WERI-Rb-1 (cell line): Measurements from ENCODE around the gene C3orf22.

Experiments
- DNase-seq: peaks from one replicate; pipeline ENCODE4 v3.0.0-alpha.2; 2020
- H3K27ac ChIP-seq: fragments of 250-450 bp; sonication (Bioruptor Pico); 2 replicates; pipeline ENCODE4 v1.5.1; 2020; ENCODE audit warnings: mild to moderate bottlenecking, moderate library complexity
- H3K27me3 ChIP-seq: fragments of 250-450 bp; sonication (Bioruptor Pico); 2 replicates; pipeline ENCODE4 v1.5.1; 2021; ENCODE audit warnings: mild to moderate bottlenecking, low read depth, moderate library complexity; ENCODE audit not compliant: insufficient read depth, severe bottlenecking
- H3K36me3 ChIP-seq: fragments of 250-450 bp; sonication (Bioruptor Pico); 2 replicates; pipeline ENCODE4 v1.5.1; 2020; ENCODE audit warnings: mild to moderate bottlenecking, moderate library complexity
- H3K4me3 ChIP-seq: 2 replicates; pipeline ENCODE4 v1.5.1; 2011; ENCODE audit warnings: low read depth, mild to moderate bottlenecking, control low read depth, low read length
- H3K9me3 ChIP-seq: fragments of 250-450 bp; sonication (Bioruptor Pico); 2 replicates; pipeline ENCODE4 v1.5.1; 2021; ENCODE audit warnings: mild to moderate bottlenecking, moderate library complexity; ENCODE audit not compliant: severe bottlenecking
- TF ChIP-seq, protein P1 (sequence below): IDR thresholded peaks from 2 replicates; pipeline ENCODE4 v1.5.1; 2011; ENCODE audit warnings: low read depth, mild to moderate bottlenecking, control low read depth, inconsistent platforms, low read length

The C3orf22 gene

DNA sequence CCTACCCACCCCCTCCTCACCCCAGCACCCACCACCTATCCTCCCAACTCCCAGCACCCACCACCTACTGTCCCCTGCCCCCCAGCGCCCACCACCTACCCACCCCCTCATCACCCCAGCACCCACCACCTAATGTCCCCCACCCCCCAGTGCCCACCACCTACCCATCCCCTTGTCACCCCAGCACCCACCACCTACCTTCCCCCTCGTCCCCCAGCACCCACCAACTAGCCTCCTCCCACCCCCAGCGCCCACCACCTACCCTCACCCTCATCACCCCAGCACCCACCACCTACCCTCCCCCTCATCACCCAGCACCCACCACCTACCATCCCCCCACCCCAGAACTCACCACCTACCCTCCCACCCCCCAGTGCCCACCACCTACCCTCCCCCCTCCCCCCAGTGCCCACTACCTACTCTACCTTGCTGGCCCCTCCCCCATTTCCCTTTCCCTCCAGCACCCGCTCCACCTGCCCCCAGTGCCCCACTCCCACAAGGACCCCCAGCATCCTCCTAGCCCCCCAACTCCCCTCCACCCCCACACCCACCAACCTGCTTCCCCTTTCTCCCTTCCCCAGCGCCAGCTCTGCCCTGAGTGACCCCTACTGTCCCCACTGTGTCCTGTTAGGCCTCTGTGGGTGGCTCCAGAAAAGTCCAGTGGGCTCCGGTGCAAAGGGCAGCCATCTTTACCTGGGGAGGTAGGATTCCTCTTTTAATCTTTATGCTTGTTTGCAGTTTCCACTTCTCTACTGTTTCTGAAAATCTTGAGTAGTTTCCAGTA, 42.4 kb downstream of the C3orf22 start:
- TF ChIP-seq, protein P1, sequence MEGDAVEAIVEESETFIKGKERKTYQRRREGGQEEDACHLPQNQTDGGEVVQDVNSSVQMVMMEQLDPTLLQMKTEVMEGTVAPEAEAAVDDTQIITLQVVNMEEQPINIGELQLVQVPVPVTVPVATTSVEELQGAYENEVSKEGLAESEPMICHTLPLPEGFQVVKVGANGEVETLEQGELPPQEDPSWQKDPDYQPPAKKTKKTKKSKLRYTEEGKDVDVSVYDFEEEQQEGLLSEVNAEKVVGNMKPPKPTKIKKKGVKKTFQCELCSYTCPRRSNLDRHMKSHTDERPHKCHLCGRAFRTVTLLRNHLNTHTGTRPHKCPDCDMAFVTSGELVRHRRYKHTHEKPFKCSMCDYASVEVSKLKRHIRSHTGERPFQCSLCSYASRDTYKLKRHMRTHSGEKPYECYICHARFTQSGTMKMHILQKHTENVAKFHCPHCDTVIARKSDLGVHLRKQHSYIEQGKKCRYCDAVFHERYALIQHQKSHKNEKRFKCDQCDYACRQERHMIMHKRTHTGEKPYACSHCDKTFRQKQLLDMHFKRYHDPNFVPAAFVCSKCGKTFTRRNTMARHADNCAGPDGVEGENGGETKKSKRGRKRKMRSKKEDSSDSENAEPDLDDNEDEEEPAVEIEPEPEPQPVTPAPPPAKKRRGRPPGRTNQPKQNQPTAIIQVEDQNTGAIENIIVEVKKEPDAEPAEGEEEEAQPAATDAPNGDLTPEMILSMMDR, result no peak
- no peak overlapping the region for H3K4me3 ChIP-seq
- no peak for DNase-seq

GRCh38 chr3:126515066-126515706, 43.5 kb downstream of the C3orf22 start:
- DNase-seq, result no peak
- Histone ChIP-seq H3K4me3 (no peak overlapping the region), H3K36me3 (no peaks in the 10 kb centered on the region), H3K27ac (no peak overlapping the region), H3K27me3 (no peaks in the 10 kb centered on the region), H3K9me3 (no peaks in the 10 kb centered on the region)
- TF ChIP-seq, protein P1, result no peak

More for the DNA sequence above, 42.4 kb downstream of the C3orf22 start:
- Histone ChIP-seq H3K36me3 (no peaks in the 10 kb centered on the region), H3K27me3 (no peaks in the 10 kb centered on the region), H3K9me3 (no peaks in the 10 kb centered on the region), H3K27ac (no peak overlapping the region)

DNA sequence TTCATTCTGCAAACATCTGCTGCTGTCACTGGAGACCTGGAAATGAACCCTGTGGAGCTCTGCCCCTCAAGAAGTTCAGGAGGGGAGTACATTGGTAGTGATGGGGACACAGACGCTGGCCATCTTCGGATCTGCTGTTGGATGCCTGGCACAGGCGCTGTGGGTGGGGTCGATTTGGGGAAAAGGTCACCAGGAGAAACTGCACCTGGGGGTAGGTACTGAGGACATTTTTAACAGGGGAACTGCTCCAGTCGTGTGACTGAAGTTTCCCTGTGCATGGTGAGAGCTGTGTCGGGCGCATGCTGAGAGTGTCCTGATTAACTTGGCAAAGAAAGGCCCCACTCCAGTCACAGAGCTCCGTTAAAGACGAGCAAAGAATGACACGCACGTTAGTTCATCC, 44.6 kb downstream of the C3orf22 start:
- Histone ChIP-seq H3K36me3 (no peaks in the 10 kb centered on the region), H3K27me3 (no peaks in the 10 kb centered on the region), H3K4me3 (no peak overlapping the region), H3K27ac (no peak overlapping the region), H3K9me3 (no peaks in the 10 kb centered on the region)
- TF ChIP-seq, protein P1, result no peak
- DNase-seq, result no peak

- no peaks in the 10 kb centered on the region for H3K36me3 ChIP-seq
- TF ChIP-seq, protein P1, result no peak
These were observed 45.6 kb downstream of the C3orf22 start for GRCh38 chr3:126512916-126513650.

DNA sequence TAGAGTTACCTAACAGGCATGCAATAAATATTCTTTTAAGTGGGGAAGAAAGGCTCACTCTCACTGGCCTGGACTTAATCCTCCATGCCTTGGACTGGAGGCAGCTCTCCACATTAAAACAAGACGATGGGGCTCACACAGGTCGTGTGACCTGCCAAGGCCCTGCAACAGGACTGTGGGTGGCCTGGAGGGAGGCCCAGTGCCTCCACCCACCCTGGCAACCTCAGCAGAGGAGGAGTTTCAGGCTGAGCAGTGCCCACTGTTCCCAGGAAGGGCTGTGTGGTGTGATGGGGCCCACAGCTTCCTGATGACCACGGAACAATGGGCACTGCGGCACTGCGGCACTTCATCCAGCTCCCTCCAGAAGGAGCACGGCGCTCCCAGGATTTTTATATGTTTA, 46.7 kb downstream of the C3orf22 start:
- no peak overlapping the region for H3K4me3 ChIP-seq

More at GRCh38 chr3:126512916-126513650, 45.6 kb downstream of the C3orf22 start:
- Histone ChIP-seq H3K9me3 (no peaks in the 10 kb centered on the region), H3K4me3 (no peak overlapping the region), H3K27me3 (no peaks in the 10 kb centered on the region), H3K27ac (no peak overlapping the region)
- DNase-seq, result no peak

More for the DNA sequence above, 46.7 kb downstream of the C3orf22 start:
- no peaks in the 10 kb centered on the region for H3K27me3 ChIP-seq
- TF ChIP-seq, protein P1, result no peak
- H3K36me3 ChIP-seq, result no peaks in the 10 kb centered on the region
- no peaks in the 10 kb centered on the region for H3K9me3 ChIP-seq
- no peak for DNase-seq
- H3K27ac ChIP-seq, result no peak overlapping the region
